HG03439 (cell line): ENCODE data around the gene ALG12.
"Not testable (repeated sequence)": the region's sequence is repeated elsewhere in the genome, so short reads cannot be mapped to it uniquely, and the experiment has no call there.

Experiments
- ATAC-seq: cut with Tn5 transposase; IDR thresholded peaks from one replicate; pipeline ENCODE4 v1.9.1; 2021; ENCODE audit warnings: mild to moderate bottlenecking, moderate library complexity; ENCODE audit not compliant: unreplicated experiment

Gene ALG12

GRCh38 chr22:49869086-49869830 is 49.0 kb downstream of the ALG12 start:
- ATAC-seq = no peak

DNA sequence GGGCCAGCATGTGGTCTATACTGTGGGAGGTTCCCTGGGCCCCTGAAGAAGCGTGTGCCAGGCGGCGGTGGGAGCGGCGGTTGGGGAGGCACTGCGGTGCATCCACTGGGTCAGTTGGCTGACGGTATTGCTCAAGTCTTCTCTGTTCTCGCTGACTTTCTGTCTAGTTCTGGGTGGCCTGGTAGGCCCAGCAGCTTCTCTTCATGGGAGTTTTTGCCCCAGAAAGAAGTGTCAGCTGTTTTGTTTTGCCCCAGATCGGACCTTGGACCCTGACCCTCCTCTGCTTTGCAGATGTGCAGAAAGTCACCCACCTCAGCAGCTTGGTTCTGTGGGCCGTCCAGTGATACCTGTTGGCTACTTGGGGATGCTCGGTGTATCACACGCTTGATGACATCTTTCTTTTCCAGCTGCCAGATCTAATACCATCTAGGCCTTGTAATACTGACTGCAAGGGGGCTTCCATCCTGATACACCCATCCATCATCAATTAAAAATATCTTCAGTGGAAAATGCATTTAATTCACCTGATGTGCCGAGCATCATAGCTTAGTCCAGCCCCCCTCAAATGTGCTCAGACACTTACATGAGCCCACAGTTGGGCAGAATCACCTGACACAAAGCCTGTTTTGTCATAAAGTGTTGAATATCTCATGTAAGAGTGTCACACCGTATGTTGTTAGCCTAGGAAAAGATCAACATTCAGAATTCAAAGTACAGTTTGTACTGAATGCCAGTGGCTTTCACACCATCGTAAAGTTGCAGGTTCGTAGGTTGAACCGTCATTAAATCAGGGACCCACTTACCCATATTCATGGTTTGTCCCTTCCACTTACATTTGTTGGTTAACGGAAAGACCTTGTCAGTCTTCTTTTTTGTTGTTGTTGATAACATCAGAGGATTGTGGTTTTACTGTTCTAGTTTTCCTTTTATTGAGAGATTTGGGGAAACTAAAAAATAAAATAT is 50.7 kb downstream of the ALG12 start:
- ATAC-seq = no peak

- no peak for ATAC-seq
Measured at GRCh38 chr22:49866646-49867045, 51.6 kb downstream of the ALG12 start.

DNA sequence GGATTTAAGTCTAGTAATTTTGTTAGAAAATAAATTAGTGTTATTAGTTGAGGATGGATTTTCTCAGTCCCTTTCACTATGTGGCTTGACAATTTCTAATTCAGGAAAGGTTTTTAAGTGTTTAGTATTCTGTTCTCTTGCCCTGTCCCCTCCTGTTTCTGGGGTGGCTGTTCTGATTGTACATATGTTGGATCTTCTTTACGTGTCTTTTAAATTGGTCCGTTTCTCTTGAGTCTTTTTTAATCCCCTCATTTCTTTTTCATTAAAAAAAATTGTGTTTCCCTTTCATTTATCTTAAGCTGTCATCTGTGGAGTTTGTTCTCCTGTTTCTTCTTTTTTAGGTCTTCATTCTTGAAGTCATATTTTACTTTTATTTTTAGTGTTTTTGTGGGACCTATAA is 52.1 kb downstream of the ALG12 start:
- no peak for ATAC-seq

DNA sequence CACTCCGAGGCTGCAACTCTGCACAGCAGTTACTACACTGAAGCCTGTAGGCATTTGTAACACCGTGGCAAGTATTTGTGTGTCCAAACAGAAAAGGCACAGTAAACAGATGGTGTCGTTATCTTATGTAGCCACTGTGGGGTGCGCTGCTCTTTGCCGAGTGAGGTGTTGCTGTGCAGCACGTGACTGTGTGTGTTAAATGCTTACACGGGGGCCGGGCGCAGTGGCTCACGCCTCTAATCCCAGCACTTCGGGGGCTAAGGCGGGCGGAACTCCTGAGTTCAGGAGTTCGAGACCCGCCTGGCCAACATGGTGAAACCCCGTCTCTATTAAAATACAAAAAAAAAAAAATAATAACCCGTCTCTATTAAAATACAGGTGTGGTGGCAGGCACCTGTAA is 53.1 kb downstream of the ALG12 start:
- ATAC-seq = no peak

DNA sequence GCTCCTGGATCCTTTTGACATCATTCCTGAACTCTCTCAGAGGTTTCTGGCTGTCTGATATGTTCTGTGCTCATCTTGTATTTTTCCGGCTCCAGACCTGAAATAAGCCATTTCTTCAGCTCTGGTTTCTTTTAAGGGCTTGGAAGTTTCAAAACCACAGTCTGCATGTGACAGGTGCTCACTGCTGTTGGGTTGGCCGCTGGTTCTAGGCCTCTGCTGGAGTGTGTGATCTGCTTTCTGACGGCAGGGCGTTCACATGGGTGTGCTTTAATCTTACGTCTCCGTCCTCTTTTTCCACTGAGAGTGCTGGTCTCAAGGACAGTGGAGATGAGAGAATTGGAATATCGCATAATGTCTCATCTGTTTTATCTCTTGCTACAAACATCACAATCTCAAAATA is 54.3 kb downstream of the ALG12 start:
- ATAC-seq = no peak

GRCh38 chr22:49862496-49862776 is 55.8 kb downstream of the ALG12 start:
- no peak for ATAC-seq

DNA sequence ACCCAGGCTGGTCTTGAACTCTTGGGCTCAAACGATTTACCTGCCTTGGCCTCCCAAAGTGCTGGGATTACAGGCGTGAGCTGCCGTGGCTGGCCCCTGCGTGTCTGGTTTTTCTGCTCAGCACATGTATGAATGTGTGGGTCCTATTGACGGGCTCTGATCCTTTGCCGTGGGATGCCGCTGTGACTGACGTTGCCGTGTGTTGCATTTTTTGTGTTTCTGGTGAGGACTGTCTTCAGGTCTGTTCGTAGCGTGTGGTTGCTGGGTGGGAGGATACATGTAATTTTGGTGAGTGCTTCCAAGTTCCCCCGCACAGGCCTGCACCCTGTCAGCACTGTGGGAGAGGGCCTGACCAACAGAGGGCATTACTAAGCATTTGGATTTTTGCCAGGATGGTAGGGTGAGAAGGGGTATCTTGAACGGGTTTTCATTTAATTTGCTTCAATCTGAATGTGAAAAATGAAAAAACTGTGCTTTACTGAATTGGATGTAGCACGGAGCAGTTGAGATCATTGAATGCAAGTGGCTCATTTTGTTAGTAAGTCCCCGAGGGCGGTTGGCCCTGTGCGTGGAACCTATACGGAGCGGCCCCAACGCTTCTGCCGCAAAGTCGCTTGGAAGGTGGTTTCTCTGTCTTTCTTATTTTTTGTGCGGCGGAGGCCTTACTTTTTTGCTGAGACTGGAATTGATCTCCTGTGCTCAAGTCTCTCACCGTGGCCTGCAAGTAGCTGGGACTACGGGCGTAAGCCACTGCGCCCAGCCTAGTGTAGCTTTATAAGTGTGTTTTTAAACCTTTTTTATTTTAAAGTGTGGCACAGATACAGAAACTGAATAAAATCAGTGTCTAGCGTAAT is 56.4 kb downstream of the ALG12 start:
- no peak for ATAC-seq

GRCh38 chr22:49858827-49859226 is 59.4 kb downstream of the ALG12 start:
- ATAC-seq = no peak

DNA sequence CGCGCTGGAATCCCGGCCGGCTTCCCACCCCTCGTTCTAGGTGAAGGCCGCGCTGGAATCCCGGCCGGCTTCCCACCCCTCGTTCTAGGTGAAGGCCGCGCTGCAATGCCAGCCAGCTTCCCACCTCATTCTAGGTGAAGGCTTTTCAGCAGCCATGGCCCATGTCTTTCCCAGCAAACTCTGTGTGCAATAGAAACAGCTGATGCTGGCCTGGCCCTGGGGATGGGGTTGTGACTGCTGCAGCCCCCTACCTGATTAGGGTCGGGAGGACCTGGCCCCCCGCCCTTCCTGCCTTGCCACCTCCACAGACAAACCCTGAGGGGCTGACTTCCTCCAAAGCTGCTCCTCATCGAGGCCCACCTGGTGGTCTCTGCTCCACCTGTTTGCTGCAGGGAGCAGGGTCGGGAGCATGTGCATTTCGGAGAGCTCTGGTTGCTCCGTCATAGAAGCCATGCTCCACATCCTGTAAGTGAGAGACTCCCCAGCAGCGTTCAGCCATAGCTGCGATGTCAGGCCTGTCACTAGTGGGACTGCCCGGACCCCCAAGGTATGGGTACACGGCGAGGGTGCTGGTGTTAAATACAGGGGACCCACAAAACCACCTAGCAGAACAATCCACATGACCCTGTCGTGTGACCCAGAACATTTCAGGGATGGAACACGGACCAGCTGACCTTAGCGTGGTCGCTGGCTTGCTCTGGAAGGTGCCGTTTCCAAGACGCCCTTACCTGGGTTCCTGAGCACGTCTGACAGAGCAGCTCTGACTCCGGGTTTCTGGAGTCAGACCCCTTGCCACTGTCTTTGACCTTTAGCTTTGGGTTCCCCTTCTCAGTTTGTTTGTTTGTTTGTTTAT is 61.2 kb downstream of the ALG12 start:
- no peak for ATAC-seq

DNA sequence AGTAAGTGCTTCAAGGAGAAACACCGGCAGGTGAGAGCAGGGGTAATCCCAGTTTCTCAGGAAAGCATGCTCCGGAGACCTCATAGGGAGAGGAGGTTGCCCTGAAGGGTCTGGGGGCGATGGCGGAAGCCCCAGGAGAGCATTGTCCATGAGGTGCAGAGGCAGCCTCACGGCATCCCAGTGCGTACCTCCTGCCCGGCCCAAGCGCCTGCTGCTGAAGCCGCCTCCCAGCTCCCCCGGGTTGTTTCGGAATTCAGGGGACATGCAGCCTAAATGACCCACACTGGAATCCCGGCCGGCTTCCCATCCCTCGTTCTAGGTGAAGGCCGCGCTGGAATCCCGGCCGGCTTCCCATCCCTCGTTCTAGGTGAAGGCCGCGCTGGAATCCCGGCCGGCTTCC is 61.9 kb downstream of the ALG12 start:
- no peak for ATAC-seq

DNA sequence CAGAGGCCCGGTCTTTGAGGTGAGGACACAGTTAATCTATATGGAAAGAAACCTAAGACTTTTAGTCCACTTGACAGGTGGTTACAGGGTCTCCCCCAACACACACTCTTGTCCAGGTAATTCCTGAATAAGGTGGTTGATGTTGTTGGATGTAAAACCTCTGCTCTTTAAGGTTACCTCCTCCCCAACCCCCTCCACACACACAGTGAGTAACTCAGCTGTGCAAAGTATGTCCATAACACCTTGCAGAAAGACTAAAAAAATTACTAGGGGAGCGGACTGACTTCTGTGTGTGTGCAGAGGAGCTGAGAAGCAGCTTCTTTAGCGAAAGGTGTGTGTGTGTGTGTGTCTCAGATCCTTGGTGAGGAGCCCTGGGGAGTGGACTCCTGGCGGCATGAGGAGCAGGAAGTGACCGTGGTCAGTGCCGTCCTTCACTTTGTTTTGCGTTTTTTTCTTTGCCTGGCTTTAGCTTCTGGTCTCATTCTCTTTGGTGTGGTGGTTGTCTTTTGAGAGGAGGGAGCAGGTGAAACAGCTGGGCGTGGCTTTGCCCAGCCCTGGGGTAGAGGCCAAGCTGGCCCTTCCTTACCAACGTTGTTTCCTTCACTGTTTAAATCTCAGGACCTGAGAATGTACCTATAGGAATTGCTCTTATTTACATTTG is 62.9 kb downstream of the ALG12 start:
- ATAC-seq = no peak

- ATAC-seq = peak; percentile 27
Measured at GRCh38 chr22:49853981-49854831, 64.0 kb downstream of the ALG12 start.

- ATAC-seq = peak; percentile 80
Measured at GRCh38 chr22:49852898-49853894, 65.0 kb downstream of the ALG12 start, which contains the start of gene ZBED4. Gene ZBED4 (plus strand): TSS chr22:49853844. CDS start chr22:49883663, 29,819 bp downstream.

- not testable (repeated sequence) for ATAC-seq
Measured at GRCh38 chr22:49852568-49852897, 65.7 kb downstream of the ALG12 start.

DNA sequence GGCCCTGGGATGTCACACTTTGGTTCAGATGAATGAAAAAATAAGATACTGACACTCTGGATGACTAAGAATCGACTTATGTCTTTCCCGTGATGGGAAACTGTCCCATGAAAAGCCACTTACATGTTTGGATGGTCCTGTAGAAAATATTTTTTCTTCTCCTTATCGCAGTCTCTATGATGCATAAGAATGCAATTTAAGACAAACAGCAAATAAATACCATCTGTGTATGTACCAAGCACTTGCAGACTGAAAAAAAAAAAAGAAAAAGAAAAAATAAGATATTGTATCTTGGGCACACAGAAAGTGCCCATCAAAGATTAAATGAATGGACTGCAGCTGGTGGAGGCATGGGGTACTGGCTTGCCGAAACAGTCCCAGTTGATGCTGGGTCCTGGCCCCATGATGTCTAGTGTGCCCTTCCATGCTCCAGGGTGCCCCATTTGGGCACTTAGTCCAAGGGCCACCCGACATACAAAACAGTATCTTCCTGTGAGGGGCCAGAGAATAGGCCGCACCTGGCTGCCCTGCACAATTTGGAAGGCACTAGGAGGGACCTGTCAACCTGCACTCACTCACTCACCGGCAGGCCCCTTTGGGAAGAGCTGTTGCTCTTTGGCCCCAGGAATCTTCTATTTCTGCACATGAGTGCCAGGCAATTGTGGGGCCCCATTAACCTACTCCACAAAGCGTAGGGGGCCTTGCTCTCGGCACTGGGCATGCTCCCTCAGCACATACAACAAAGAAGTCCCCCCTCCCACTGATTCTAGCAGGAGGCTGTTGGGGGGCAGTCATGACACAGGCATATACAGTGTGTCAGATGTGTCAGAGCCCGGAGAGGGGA is 67.1 kb downstream of the ALG12 start:
- no peak for ATAC-seq
